ENCODE data around the gene ARPC1B.
A peak's percentile ranks its signal among the peaks of the same experiment; 100 is the strongest.

The ARPC1B gene

DNA sequence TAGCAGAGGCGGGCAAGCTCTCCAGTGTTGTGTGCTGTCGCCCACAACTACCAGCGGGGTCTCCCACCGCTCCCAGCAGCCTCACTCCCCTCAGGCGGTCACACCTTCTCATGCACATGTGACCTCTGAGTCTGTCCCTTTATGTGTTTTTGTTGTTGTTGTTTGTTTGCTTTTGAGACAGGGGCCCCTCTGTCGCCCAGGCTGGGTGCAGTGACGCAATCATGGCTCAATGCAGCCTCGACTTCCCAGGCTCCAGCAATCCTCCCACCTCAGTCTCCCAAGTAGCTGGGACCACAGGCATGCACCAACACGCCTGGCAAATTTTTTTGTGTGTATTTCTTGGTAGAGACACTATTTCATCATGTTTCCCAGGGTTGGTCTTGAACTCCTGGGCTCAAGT is 65.7 kb downstream of the ARPC1B start:
- H3K36me3 ChIP-seq (ENCODE audit: insufficient read depth, low read length) = peaks cover 34% of the 10 kb centered on the region
- peak overlapping the region; percentile 87; the same call in 1 of the 2 replicates for H3K9ac ChIP-seq (ENCODE audit: low read length)
- H3K4me3 ChIP-seq (ENCODE audit: low read depth, low read length, poor library complexity, severe bottlenecking) = peak overlapping the region; percentile 99
- no peaks in the 10 kb centered on the region for H3F3A ChIP-seq (ENCODE audit: insufficient read depth, low read length)
- peak overlapping the region; percentile 90 for H3K4me2 ChIP-seq (ENCODE audit: low read length)
- H3K9me2 ChIP-seq (ENCODE audit: low read depth, low read length) = no peaks in the 10 kb centered on the region
- no peak for TF ChIP-seq EZH2 (IDR thresholded peaks at IDR 0.05; ENCODE audit: borderline replicate concordance, low read length)
- TF ChIP-seq, protein P1, sequence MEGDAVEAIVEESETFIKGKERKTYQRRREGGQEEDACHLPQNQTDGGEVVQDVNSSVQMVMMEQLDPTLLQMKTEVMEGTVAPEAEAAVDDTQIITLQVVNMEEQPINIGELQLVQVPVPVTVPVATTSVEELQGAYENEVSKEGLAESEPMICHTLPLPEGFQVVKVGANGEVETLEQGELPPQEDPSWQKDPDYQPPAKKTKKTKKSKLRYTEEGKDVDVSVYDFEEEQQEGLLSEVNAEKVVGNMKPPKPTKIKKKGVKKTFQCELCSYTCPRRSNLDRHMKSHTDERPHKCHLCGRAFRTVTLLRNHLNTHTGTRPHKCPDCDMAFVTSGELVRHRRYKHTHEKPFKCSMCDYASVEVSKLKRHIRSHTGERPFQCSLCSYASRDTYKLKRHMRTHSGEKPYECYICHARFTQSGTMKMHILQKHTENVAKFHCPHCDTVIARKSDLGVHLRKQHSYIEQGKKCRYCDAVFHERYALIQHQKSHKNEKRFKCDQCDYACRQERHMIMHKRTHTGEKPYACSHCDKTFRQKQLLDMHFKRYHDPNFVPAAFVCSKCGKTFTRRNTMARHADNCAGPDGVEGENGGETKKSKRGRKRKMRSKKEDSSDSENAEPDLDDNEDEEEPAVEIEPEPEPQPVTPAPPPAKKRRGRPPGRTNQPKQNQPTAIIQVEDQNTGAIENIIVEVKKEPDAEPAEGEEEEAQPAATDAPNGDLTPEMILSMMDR (IDR thresholded peaks at IDR 0.05; ENCODE audit: low read length) = no peak
- peaks cover 18% of the 10 kb centered on the region for H3K4me1 ChIP-seq (ENCODE audit: insufficient read depth, low read length, severe bottlenecking)
- H3K9me3 ChIP-seq (ENCODE audit: low read length) = no peaks in the 10 kb centered on the region
- no peaks in the 10 kb centered on the region for H4K20me1 ChIP-seq (ENCODE audit: insufficient read depth, low read length)
- no peaks in the 10 kb centered on the region for H3K27me3 ChIP-seq (ENCODE audit: insufficient read depth, low read length)
- no peak overlapping the region for H3K27ac ChIP-seq (ENCODE audit: low read depth, low read length, poor library complexity, severe bottlenecking)
- H3K79me2 ChIP-seq (ENCODE audit: insufficient read depth, low read length) = peaks cover 22% of the 10 kb centered on the region
- no peak overlapping the region for H2AFZ ChIP-seq (ENCODE audit: low read length)

All from OCI-LY1 (cell line).